Bronchial epithelial cell (primary cell): ENCODE data around the gene ENPP3. TPM values are rescaled to one million over a fixed set of nuclear protein-coding genes. Genes with fewer than 3 reads are reported as not detected.

Experiments
- DNase-seq: peaks from one replicate; pipeline ENCODE4 v3.0.0-alpha.2; 2010; ENCODE audit warnings: low read depth
- FAIRE-seq: peaks from 2 replicates; lab custom pipeline; 2011; peaks lifted over from hg19 to GRCh38; lab: Jason Lieb, UNC
- H3K27me3 ChIP-seq: 2 replicates; pipeline ENCODE4 v1.5.1; 2011; ENCODE audit warnings: low read length; ENCODE audit not compliant: control insufficient read depth, insufficient read depth
- H3K36me3 ChIP-seq: 2 replicates; pipeline ENCODE4 v1.5.1; 2011; ENCODE audit warnings: low read length; ENCODE audit not compliant: control insufficient read depth, insufficient read depth
- H3K4me3 ChIP-seq: 2 replicates; pipeline ENCODE4 v1.5.1; 2011; ENCODE audit warnings: mild to moderate bottlenecking, low read depth, low read length, control low read depth
- total RNA-seq: library from RNA; depleted of rRNA; stranded (reverse); fragments of >200 nt; gene quantifications from 2 replicates; pipeline ENCODE4 v1.2.1, GENCODE V29; 2014
- TF ChIP-seq, protein P1 (sequence below): IDR thresholded peaks from 2 replicates; pipeline ENCODE4 v1.5.1; 2011; ENCODE audit warnings: mild to moderate bottlenecking, moderate library complexity, low read length, control low read depth, inconsistent platforms; ENCODE audit not compliant: insufficient read depth, severe bottlenecking

The ENPP3 gene
- total RNA-seq, 1 donor from 2014 or later: not detected

DNA sequence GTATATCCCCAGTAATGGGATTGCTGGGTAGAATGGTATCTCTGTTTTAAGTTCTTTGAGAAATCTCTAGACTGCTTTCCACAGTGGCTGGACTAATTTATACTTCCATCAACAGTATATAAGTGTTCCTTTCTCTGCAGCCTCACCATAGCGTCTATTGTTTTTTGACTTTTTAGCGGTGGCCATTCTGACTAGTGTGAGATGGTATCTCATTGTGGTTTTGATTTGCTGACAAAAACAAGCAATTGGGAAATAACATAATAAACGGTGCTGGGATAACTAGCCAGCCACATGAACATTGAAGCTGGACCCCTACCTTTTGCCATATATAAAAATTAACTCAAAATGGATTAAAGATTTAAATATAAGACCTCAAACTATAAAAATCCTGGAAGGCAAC is 49.9 kb downstream of the ENPP3 start:
- FAIRE-seq (no peak), DNase-seq (no peak)
- TF ChIP-seq, protein P1, sequence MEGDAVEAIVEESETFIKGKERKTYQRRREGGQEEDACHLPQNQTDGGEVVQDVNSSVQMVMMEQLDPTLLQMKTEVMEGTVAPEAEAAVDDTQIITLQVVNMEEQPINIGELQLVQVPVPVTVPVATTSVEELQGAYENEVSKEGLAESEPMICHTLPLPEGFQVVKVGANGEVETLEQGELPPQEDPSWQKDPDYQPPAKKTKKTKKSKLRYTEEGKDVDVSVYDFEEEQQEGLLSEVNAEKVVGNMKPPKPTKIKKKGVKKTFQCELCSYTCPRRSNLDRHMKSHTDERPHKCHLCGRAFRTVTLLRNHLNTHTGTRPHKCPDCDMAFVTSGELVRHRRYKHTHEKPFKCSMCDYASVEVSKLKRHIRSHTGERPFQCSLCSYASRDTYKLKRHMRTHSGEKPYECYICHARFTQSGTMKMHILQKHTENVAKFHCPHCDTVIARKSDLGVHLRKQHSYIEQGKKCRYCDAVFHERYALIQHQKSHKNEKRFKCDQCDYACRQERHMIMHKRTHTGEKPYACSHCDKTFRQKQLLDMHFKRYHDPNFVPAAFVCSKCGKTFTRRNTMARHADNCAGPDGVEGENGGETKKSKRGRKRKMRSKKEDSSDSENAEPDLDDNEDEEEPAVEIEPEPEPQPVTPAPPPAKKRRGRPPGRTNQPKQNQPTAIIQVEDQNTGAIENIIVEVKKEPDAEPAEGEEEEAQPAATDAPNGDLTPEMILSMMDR: no peak
- Histone ChIP-seq H3K27me3 (no peaks in the 10 kb centered on the region), H3K36me3 (no peaks in the 10 kb centered on the region), H3K4me3 (no peak overlapping the region)

DNA sequence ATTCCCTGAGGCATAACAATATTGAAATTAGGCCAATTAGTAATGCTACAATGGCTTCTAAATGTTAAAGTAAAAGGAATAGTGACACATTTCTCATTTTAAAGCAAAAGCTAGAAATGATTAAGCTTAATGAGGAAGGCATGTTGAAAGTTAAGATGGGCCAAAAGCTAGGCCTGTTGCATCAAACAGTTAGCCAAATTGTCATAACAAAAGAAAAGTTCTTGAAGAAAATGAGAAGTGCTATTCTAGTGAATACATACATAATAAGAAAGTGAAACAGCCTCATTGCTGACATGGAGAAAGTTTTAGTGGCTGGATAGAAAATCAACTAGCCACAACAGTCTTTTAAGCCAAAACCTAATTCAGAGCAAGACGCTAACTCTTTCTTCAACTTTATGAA is 51.2 kb downstream of the ENPP3 start:
- FAIRE-seq (no peak), DNase-seq (no peak)
- H3K36me3 ChIP-seq: no peaks in the 10 kb centered on the region
- no peak overlapping the region for H3K4me3 ChIP-seq
- H3K27me3 ChIP-seq: no peaks in the 10 kb centered on the region
- TF ChIP-seq, protein P1: no peak

- TF ChIP-seq, protein P1: no peak
- FAIRE-seq: no peak
- Histone ChIP-seq H3K36me3 (no peaks in the 10 kb centered on the region), H3K27me3 (no peaks in the 10 kb centered on the region), H3K4me3 (no peak overlapping the region)
- no peak for DNase-seq
These were observed 54.9 kb downstream of the ENPP3 start for GRCh38 chr6:131692031-131692430.

DNA sequence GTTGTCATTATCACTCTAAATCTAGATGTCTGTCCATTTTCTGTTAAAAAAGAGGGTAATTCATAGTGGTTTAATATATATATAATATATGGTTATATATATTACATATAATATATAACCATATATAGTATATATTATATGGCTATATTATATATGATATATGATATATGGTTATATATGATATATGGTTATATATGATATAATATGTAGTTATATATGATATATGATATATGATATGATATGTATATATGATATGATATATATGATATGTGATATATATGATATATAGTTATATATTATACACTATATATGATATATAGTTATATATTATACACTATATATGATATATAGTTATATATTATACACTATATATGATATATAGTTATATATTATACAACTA is 55.5 kb downstream of the ENPP3 start:
- DNase-seq: no peak
- Histone ChIP-seq H3K4me3 (no peak overlapping the region), H3K36me3 (no peaks in the 10 kb centered on the region), H3K27me3 (no peaks in the 10 kb centered on the region)
- FAIRE-seq: no peak
- TF ChIP-seq, protein P1: no peak

DNA sequence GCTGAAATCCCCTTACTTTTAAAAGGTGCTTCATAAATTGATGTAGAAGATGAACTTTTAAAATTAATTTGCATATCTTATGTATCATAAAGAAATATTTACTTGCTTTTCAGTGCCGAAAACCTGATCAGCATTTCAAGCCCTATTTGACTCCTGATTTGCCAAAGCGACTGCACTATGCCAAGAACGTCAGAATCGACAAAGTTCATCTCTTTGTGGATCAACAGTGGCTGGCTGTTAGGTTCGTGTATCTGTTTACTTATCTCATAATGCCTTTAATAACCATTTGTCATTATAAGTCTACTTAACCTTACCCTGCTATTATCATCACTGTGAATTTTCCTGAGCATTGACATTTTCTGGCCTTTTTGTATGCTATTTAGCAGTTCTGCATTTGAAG is 56.3 kb downstream of the ENPP3 start:
- no peak for FAIRE-seq
- H3K4me3 ChIP-seq: no peak overlapping the region
- no peaks in the 10 kb centered on the region for H3K36me3 ChIP-seq
- DNase-seq: no peak
- TF ChIP-seq, protein P1: no peak
- H3K27me3 ChIP-seq: no peaks in the 10 kb centered on the region

DNA sequence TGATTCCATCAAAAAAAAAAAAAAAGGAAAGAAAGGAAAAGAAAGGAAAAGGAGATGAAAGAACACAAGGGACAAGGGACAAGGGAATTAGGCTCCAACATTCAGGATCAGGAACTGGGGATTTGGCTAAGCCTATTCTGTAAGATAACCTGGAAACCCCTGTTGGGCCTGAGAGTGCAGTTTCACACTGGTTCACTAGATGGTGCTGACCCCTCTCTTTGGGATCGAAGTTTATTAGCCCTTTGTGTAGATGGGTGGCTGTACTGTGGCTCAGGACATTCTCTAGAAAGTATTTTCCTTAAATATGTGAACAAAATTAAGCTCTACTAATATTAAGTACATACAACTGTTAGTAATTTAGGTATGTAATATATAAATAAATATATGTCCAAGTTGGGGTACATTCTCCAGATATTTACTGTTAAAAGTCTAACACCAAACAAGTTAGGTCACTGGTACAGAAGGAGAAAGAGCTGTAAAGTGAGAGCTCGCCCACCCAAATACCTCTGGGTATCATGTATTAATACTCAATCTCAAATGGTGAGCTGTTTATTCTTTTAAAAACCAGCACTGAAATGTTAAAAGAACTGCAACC is 57.8 kb downstream of the ENPP3 start:
- Histone ChIP-seq H3K36me3 (no peaks in the 10 kb centered on the region), H3K4me3 (no peak overlapping the region), H3K27me3 (no peaks in the 10 kb centered on the region)
- TF ChIP-seq, protein P1: peak; percentile 83
- no peak for FAIRE-seq
- peak; percentile 58 for DNase-seq
